PC-9 (cell line): ENCODE data around the gene GLMN. TPM values are rescaled to one million over a fixed set of nuclear protein-coding genes. Genes with fewer than 3 reads are reported as not detected.

Experiments used
- BruUV-seq: library from RNA; stranded (reverse); fragments of 400-500 nt; replicated peaks from 2 replicates; lab custom pipeline; 2021; lab: Mats Ljungman, UMichigan
- CTCF ChIA-PET: fragments of 300-600 bp; sonication (Branson Sonifier 250); formaldehyde crosslinking; loops from one replicate; lab custom pipeline; 2022; ENCODE audit warnings: antibody characterized with exemption; lab: Charles Lee
- POLR2A ChIA-PET: fragments of 300-600 bp; sonication (Branson Sonifier 250); formaldehyde crosslinking; loops from one replicate; lab custom pipeline; 2022; ENCODE audit warnings: antibody characterized with exemption; ENCODE audit not compliant: unreplicated experiment; lab: Charles Lee
- DNase-seq, 2 experiments: peaks; one replicate each; pipeline versions ENCODE4 v3.0.0 to v3.0.0-alpha.2; 2015 to 2022; ENCODE audit warnings: mixed read lengths in 1 of 2
- H2AFZ ChIP-seq: fragments of 200-600 bp; sonication (generic); 2 replicates; pipeline ENCODE4 v1.8.1; 2017; ENCODE audit warnings: antibody characterized with exemption
- H3F3A ChIP-seq: fragments of 200-600 bp; sonication (generic); 2 replicates; pipeline ENCODE4 v1.8.1; 2017; ENCODE audit warnings: antibody characterized with exemption, mild to moderate bottlenecking, low read depth; ENCODE audit not compliant: insufficient read depth
- H3K27ac ChIP-seq: fragments of 200-600 bp; sonication (generic); 2 replicates; pipeline ENCODE4 v1.6.1; 2016; ENCODE audit warnings: mixed run types
- H3K27me3 ChIP-seq: fragments of 200-600 bp; sonication (generic); 2 replicates; pipeline ENCODE4 v1.6.1; 2016; ENCODE audit warnings: low read depth, mixed run types; ENCODE audit not compliant: insufficient read depth
- H3K36me3 ChIP-seq: fragments of 200-600 bp; sonication (generic); 2 replicates; pipeline ENCODE4 v1.6.1; 2016; ENCODE audit warnings: low read depth, mixed run types
- H3K4me1 ChIP-seq: fragments of 200-600 bp; sonication (generic); replicated peaks from 2 replicates; pipeline ENCODE4 v1.6.1; 2016; ENCODE audit warnings: mixed run types; ENCODE audit not compliant: insufficient read depth
- H3K4me2 ChIP-seq: fragments of 200-600 bp; sonication (generic); 2 replicates; pipeline ENCODE4 v1.6.1; 2017; ENCODE audit warnings: mixed run types
- H3K4me3 ChIP-seq: fragments of 200-600 bp; sonication (generic); 2 replicates; pipeline ENCODE4 v1.6.1; 2016; ENCODE audit warnings: mixed run types
- H3K79me2 ChIP-seq: fragments of 200-600 bp; sonication (generic); 2 replicates; pipeline ENCODE4 v1.6.1; 2017; ENCODE audit warnings: low read depth, mixed run types
- H3K9me2 ChIP-seq: fragments of 200-600 bp; sonication (generic); 2 replicates; pipeline ENCODE4 v1.8.1; 2017; ENCODE audit warnings: mild to moderate bottlenecking; ENCODE audit not compliant: insufficient read depth
- H3K9me3 ChIP-seq: fragments of 200-600 bp; sonication (generic); 2 replicates; pipeline ENCODE4 v1.8.1; 2016; ENCODE audit warnings: low read depth; ENCODE audit not compliant: insufficient read depth
- H4K20me1 ChIP-seq: fragments of 200-600 bp; sonication (generic); 2 replicates; pipeline ENCODE4 v1.8.1; 2017; ENCODE audit not compliant: insufficient read depth
- EZH2 ChIP-seq: fragments of 200-600 bp; sonication (generic); IDR thresholded peaks from 2 replicates; pipeline ENCODE4 v1.8.0; 2017; ENCODE audit warnings: antibody characterized with exemption, low read depth
- intact Hi-C: fragments of 100-400 bp; cut with micrococcal nuclease; formaldehyde crosslinking; loops from one replicate; pipeline ENCODE4 v1.10.0; 2022; ENCODE audit not compliant: unreplicated experiment
- total RNA-seq: library from RNA; stranded (reverse); gene quantifications from 2 replicates; pipeline ENCODE4 v1.2.3, GENCODE V29; 2021

GLMN gene
- total RNA-seq, 1 experiment from 2014 or later, result 7.4 TPM

GRCh38 chr1:92201973-92202372 lies 96.8 kb downstream of the GLMN start:
- no peak overlapping the region for H3K27ac ChIP-seq
- H2AFZ ChIP-seq, result no peak overlapping the region
- H3K9me2 ChIP-seq, result no peaks in the 10 kb centered on the region
- H3K36me3 ChIP-seq, result no peaks in the 10 kb centered on the region
- POLR2A ChIA-PET, result no interaction called here
- no peaks in the 10 kb centered on the region for H3K4me1 ChIP-seq
- H3F3A ChIP-seq, result no peaks in the 10 kb centered on the region
- no peaks in the 10 kb centered on the region for H3K27me3 ChIP-seq
- H3K4me3 ChIP-seq, result no peak overlapping the region
- H3K4me2 ChIP-seq, result no peak overlapping the region
- BruUV-seq, result no TSS peak
- TF ChIP-seq EZH2, result no peak
- CTCF ChIA-PET, result no interaction called here
- intact Hi-C loops, result no loop called here
- H3K9me3 ChIP-seq, result 0 out of 2 replicates have a peak, but pooled peaks cover 6% of the 10 kb centered on the region
- no peaks in the 10 kb centered on the region for H4K20me1 ChIP-seq
- H3K79me2 ChIP-seq, result no peaks in the 10 kb centered on the region
- DNase-seq, result no peak

Other genes starting within 250 kb of the GLMN start
- gene SETSIP, start 223.6 kb downstream of the GLMN start, total RNA-seq, result not detected in 2 replicates
- 8.1 TPM in 2 replicates for gene BTBD8, start 218.6 kb downstream of the GLMN start, total RNA-seq
- gene C1orf146, start 81.1 kb downstream of the GLMN start, total RNA-seq, result not detected in 2 replicates
- 14.0 and 20.3 TPM in 2 replicates for gene RPAP2, start 72 bp upstream of the GLMN start, total RNA-seq
- gene GFI1, start 187.9 kb upstream of the GLMN start, total RNA-seq, result 0.35 and 0.53 TPM in 2 replicates